ENCODE data around the gene MAP3K3.
"Not testable (repeated sequence)": the region's sequence is repeated elsewhere in the genome, so short reads cannot be mapped to it uniquely, and the experiment has no call there.

MAP3K3 gene

GRCh38 chr17:63705657-63706056 is 83.4 kb downstream of the MAP3K3 start:
- no peak for DNase-seq (ENCODE audit: low spot score)

- no peak for DNase-seq (ENCODE audit: low spot score)
Observed at GRCh38 chr17:63706336-63707082, 84.3 kb downstream of the MAP3K3 start.

DNA sequence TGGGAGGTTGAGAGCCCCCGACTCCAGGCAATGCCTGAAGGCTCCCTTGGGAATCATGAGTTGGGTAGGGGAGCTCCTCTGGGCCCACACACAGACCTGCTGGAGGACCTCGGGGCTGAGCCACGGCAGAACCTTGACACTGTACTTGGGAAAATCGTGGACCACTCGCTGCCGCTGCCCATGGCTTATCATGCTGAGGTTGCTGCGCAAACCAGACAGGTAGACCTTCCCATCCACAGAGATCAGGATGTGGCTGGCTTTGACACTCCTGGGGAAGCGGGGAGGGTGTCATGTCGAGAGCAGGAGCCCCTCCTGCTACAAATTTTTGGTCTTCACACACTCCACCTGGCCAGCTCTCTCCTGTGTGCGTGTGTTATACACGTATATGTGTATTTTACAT is 84.9 kb downstream of the MAP3K3 start:
- DNase-seq (ENCODE audit: low spot score): no peak

DNA sequence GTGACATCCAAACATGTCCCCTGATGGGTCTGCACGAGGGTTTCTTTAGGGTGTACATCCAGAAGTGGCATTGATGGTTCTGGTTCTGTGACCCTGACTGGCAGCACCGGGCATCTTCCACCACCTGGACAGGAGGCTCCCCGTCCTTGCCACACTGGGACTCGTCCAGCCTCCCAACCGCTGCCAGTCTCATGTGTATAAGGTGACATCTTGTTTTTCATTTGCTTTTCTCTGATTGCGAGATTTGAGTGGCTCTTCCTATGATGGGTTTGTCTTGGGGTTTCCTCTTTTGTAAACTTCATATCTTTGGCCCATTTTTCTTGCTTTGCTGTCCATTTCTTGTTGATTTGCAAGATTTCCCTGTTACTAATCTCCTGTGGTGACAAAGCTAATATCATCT is 86.9 kb downstream of the MAP3K3 start:
- DNase-seq (ENCODE audit: low spot score): no peak

GRCh38 chr17:63714550-63715277 is 92.5 kb downstream of the MAP3K3 start:
- DNase-seq (ENCODE audit: low spot score): no peak

GRCh38 chr17:63716426-63716825 is 94.2 kb downstream of the MAP3K3 start:
- DNase-seq (ENCODE audit: low spot score): no peak

GRCh38 chr17:63718988-63719387 is 96.8 kb downstream of the MAP3K3 start:
- DNase-seq (ENCODE audit: low spot score): no peak

- DNase-seq (ENCODE audit: low spot score): not testable (repeated sequence)
Observed at GRCh38 chr17:63720194-63720593, 98.0 kb downstream of the MAP3K3 start.

DNA sequence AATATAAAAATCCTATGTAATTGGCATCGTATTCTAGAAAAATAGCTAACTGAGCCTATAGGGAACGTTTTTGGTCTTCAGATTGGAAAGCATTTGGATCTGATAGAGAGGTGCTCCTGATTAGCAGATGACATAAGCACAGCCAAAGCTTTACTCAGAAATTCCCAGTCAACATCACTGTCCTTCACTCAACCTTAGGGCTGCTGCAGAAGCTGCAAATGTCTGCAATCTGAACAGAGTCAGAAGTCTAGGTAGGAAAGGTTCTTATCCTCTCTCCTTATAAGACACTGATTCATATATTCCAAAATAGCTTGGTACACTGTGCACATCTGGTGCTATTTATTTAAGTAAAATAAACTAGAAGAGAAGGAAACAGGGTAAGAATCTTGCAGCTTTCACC is 100.2 kb downstream of the MAP3K3 start:
- DNase-seq (ENCODE audit: low spot score): no peak

DNA sequence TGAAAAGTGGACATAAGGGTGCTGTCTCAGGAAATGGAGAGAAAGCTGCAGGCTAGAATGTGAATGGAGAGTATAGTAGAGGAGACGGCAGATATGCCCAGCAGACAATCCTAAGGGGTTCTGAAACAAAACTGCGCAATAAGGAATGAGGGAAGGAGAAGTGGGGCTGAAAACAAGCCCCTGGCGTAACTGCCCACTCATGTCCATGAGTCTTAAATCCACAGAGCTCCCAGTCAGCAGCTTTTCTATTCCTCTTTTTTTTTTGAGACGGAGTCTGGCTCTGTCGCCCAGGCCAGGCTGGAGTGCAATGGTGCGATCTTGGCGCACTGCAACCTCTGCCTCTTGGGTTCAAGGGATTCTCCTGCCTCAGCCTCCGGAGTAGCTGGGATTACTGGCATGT is 113.5 kb downstream of the MAP3K3 start:
- DNase-seq (ENCODE audit: low spot score): no peak

GRCh38 chr17:63740464-63741142 is 118.4 kb downstream of the MAP3K3 start:
- no peak for DNase-seq (ENCODE audit: low spot score)

DNA sequence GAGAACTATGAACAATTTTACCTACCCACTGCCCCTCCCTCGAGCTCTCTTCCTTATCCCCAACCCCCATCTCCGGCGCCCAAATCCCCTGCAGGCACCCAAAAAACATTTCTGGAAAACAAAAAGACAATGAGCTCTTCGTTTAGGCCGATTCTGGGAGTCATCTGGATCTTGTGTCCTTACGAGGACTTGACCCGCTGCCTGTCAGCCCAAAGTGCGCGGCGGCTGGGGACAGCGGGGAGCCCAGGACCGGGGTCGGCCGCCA is 118.9 kb downstream of the MAP3K3 start:
- peak; percentile 32 for DNase-seq (ENCODE audit: low spot score)

DNA sequence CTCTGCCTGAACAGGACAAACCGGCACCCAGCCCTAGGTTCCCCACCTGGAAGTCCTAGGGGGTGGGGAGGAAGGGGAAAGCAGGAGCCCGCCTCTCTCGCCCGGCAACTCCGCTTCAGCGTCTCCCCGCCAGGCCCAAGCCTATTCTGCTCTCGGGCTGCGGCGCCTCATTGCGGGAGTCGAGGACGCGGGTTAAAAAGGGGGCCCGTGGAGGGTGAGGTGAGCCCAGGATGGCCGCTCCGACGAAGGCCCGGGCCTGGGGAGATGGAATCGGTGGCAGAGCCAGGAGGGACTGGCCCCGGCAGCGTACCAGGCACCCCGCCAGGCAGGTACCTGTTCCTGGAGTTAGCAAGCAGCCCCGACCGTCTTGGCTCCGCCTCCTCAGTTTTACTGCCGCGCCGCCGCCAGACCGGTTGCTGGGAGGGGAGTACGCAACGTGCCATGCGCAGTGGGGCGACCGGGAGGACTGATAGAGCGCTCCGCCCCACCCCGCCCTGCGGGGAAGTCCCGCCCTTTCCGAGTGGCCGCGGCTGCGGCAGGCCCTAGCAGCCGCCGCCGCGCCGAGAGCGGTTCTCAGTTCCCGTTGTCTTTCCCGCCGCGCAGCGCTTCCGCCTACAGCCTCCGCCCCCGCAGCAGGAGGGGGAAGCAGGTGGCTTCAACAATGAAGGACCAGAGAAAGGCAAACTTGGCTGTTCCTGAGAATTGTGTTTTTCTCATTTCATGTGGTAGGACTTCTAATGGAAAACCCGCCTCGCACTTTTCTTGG is 119.4 kb downstream of the MAP3K3 start, which contains the start of gene STRADA:
TSS of gene STRADA (minus strand) at position 392 of the 766 bp plus-strand sequence. CDS start 13,430 bp downstream, outside the sequence.
- DNase-seq (ENCODE audit: low spot score): peak; percentile 99
